Measurements from ENCODE around the gene PPP1R14C.
A peak's percentile ranks its signal among the peaks of the same experiment; 100 is the strongest.

Gene PPP1R14C

DNA sequence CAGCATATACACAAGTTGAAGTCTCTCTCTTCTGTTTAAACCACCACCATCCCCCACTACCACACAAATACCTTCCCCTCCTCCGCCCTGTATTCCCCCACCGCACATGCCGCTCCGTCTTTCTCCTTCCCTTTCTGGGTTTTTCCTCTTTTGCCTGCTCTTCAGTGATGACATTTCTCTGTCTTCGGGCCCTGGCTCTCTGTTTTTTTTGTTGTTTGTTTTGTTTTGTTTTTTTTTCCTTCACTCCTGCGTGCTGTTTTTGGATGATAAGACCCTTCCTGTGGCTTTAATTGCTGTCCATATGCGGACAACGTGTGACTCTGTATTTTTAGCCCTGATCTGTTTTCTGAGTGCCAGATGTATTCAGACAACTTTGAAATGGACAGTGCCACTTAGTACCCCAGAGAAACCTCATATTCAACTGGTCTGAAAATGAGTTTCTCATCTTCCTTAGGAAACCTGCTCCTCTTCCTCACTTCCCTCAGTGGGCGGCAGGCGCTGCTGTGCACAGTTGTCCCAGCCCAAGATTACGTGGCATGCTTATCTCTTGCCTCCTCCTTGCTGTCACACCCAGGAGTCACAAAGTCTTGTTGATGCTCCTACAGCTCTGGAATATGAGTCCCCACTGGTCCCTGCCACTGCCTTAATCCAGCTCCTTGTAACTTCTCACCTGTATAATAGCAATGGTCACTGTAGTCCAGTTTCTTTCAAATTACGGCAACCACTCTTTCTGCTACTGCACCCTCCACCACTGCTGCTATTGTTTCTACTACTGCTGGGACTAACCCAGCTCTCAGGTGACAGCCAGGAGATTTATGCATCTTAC, 8.2 kb downstream of the PPP1R14C start:
- Histone ChIP-seq H3K27ac (ENCODE audit: low read depth, low read length) (no peak overlapping the region), H3K4me1 (ENCODE audit: insufficient read depth, low read length) (no peaks in the 10 kb centered on the region), H3K4me3 (ENCODE audit: low read depth in 1 of 2, low read length in 2 of 2) (no peak overlapping the region), H3K27me3 (ENCODE audit: control insufficient read depth in 1 of 2, insufficient read depth in 2 of 2, low read length in 2 of 2) (peaks cover 0 to 13% of the 10 kb centered on the region in 2 donors), H3K9me3 (ENCODE audit: low read length) (no peaks in the 10 kb centered on the region), H3K36me3 (ENCODE audit: insufficient read depth, low read length) (no peaks in the 10 kb centered on the region), H3K9ac (ENCODE audit: low read length) (no peak overlapping the region)

- Histone ChIP-seq H3K4me3 (ENCODE audit: low read depth in 1 of 2, low read length in 2 of 2) (no peak overlapping the region), H3K36me3 (ENCODE audit: insufficient read depth, low read length) (no peaks in the 10 kb centered on the region), H3K4me1 (ENCODE audit: insufficient read depth, low read length) (no peaks in the 10 kb centered on the region), H3K27me3 (ENCODE audit: control insufficient read depth in 1 of 2, insufficient read depth in 2 of 2, low read length in 2 of 2) (peaks cover 0 to 5% of the 10 kb centered on the region in 2 donors), H3K9me3 (ENCODE audit: low read length) (no peaks in the 10 kb centered on the region), H3K9ac (ENCODE audit: low read length) (no peak overlapping the region), H3K27ac (ENCODE audit: low read depth, low read length) (no peak overlapping the region)
Measured at GRCh38 chr6:150152891-150153876, 10.3 kb downstream of the PPP1R14C start.

- Histone ChIP-seq H3K27ac (ENCODE audit: low read depth, low read length) (no peak overlapping the region), H3K4me1 (ENCODE audit: insufficient read depth, low read length) (no peaks in the 10 kb centered on the region), H3K9ac (ENCODE audit: low read length) (no peak overlapping the region), H3K9me3 (ENCODE audit: low read length) (no peaks in the 10 kb centered on the region), H3K4me3 (ENCODE audit: low read depth in 1 of 2, low read length in 2 of 2) (no peak overlapping the region), H3K36me3 (ENCODE audit: insufficient read depth, low read length) (no peaks in the 10 kb centered on the region), H3K27me3 (ENCODE audit: control insufficient read depth in 1 of 2, insufficient read depth in 2 of 2, low read length in 2 of 2) (peaks cover 0 to 5% of the 10 kb centered on the region in 2 donors)
Measured at GRCh38 chr6:150153905-150154492, 11.2 kb downstream of the PPP1R14C start.

DNA sequence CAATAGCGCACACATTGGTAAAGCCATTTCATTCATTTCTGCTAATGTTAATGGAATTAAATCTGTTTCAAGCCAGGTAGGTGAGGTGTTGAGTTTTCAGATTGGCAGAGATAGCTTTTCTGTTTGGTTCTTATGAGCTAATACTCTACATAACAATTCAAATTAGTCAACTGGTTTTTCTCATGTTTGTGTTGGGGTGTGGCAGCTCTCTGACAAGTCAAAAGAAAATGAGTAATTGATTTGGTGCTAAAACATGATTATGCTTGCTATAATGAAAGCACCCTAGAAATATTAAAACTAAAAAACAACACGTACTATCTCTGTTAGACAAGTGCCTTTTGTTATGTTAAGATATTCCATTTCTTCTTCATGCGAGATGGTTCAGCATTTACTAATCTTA, 13.6 kb downstream of the PPP1R14C start:
- Histone ChIP-seq H3K27ac (ENCODE audit: low read depth, low read length) (no peak overlapping the region), H3K9ac (ENCODE audit: low read length) (no peak overlapping the region), H3K36me3 (ENCODE audit: insufficient read depth, low read length) (no peaks in the 10 kb centered on the region), H3K27me3 (ENCODE audit: control insufficient read depth in 1 of 2, insufficient read depth in 2 of 2, low read length in 2 of 2) (no peaks in the 10 kb centered on the region), H3K4me1 (ENCODE audit: insufficient read depth, low read length) (no peaks in the 10 kb centered on the region), H3K9me3 (ENCODE audit: low read length) (no peaks in the 10 kb centered on the region), H3K4me3 (ENCODE audit: low read depth in 1 of 2, low read length in 2 of 2) (no peak overlapping the region)

DNA sequence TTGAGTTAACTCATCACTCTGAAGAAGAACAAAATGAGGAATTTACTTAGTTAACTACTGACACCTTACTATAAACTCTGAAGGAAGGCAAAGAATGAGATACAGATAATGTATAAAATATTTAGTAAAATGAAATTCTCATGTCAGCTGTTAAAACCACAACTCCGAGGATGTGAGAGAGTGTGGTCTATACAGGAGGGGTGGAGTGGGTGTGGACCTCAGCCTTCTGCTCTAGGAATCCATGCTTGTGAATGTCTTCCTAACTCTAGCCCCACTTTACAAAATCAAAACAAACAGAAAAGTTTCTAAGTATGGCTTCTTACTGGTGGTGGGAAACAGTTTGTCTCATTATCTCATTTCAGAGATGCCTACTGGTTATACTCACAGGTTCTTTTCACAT, 14.2 kb downstream of the PPP1R14C start:
- no peaks in the 10 kb centered on the region for H3K4me1 ChIP-seq (ENCODE audit: insufficient read depth, low read length)
- no peaks in the 10 kb centered on the region for H3K9me3 ChIP-seq (ENCODE audit: low read length)
- no peak overlapping the region for H3K27ac ChIP-seq (ENCODE audit: low read depth, low read length)
- no peak overlapping the region for H3K9ac ChIP-seq (ENCODE audit: low read length)
- H3K27me3 ChIP-seq (ENCODE audit: control insufficient read depth in 1 of 2, insufficient read depth in 2 of 2, low read length in 2 of 2), result no peaks in the 10 kb centered on the region
- no peak overlapping the region for H3K4me3 ChIP-seq (ENCODE audit: low read depth in 1 of 2, low read length in 2 of 2)
- H3K36me3 ChIP-seq (ENCODE audit: insufficient read depth, low read length), result no peaks in the 10 kb centered on the region

- Histone ChIP-seq H3K9ac (ENCODE audit: low read length) (no peak overlapping the region), H3K4me3 (ENCODE audit: low read depth in 1 of 2, low read length in 2 of 2) (no peak overlapping the region), H3K4me1 (ENCODE audit: insufficient read depth, low read length) (peaks cover 1% of the 10 kb centered on the region), H3K9me3 (ENCODE audit: low read length) (no peaks in the 10 kb centered on the region), H3K27ac (ENCODE audit: low read depth, low read length) (no peak overlapping the region), H3K36me3 (ENCODE audit: insufficient read depth, low read length) (no peaks in the 10 kb centered on the region), H3K27me3 (ENCODE audit: control insufficient read depth in 1 of 2, insufficient read depth in 2 of 2, low read length in 2 of 2) (no peaks in the 10 kb centered on the region)
Measured at GRCh38 chr6:150159757-150160156, 16.9 kb downstream of the PPP1R14C start.

GRCh38 chr6:150163970-150164369, 21.1 kb downstream of the PPP1R14C start:
- Histone ChIP-seq H3K27ac (ENCODE audit: low read depth, low read length) (no peak overlapping the region), H3K9ac (ENCODE audit: low read length) (no peak overlapping the region), H3K27me3 (ENCODE audit: control insufficient read depth in 1 of 2, insufficient read depth in 2 of 2, low read length in 2 of 2) (no peaks in the 10 kb centered on the region), H3K36me3 (ENCODE audit: insufficient read depth, low read length) (no peaks in the 10 kb centered on the region), H3K4me3 (ENCODE audit: low read depth in 1 of 2, low read length in 2 of 2) (no peak overlapping the region), H3K4me1 (ENCODE audit: insufficient read depth, low read length) (peaks cover 10% of the 10 kb centered on the region), H3K9me3 (ENCODE audit: low read length) (no peaks in the 10 kb centered on the region)

DNA sequence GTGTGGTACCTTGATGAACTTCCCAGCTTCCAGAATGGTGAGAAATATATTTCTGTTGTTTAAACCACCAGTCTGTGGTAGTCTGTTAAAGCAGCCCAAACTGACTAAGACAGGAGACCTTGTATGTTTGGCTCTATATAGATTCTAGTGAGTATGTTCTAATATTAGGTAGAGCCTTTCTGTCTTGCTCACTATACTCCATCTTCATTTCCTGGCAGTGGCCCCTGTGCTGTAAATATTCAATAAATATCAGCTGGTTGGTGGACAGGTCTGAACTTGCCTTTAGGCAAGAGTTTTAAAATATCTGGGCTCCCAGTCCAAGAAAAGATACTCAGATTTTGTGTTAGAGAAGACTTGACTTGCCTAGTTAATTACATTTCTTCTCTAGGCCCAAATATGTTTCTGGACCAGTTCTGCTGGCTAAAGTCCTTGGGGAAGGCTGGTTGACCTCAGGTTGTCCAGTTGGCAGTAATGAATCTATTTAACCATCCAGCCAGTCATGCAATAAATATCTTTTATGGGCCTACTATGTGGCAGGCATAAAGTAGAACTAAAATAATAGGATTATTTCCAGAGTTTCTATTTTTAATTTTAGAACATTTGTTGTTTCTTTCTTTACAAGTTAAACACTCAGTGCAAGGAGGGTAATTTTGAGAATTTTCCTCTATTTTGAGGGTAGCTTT, 22.3 kb downstream of the PPP1R14C start:
- no peak overlapping the region for H3K9ac ChIP-seq (ENCODE audit: low read length)
- no peak overlapping the region for H3K4me3 ChIP-seq (ENCODE audit: low read depth in 1 of 2, low read length in 2 of 2)
- peak overlapping the region; percentile 57 for H3K27ac ChIP-seq (ENCODE audit: low read depth, low read length)
- H3K27me3 ChIP-seq (ENCODE audit: control insufficient read depth in 1 of 2, insufficient read depth in 2 of 2, low read length in 2 of 2), result no peaks in the 10 kb centered on the region
- no peaks in the 10 kb centered on the region for H3K9me3 ChIP-seq (ENCODE audit: low read length)
- H3K36me3 ChIP-seq (ENCODE audit: insufficient read depth, low read length), result no peaks in the 10 kb centered on the region
- peaks cover 10% of the 10 kb centered on the region for H3K4me1 ChIP-seq (ENCODE audit: insufficient read depth, low read length)

- peaks cover 10% of the 10 kb centered on the region for H3K4me1 ChIP-seq (ENCODE audit: insufficient read depth, low read length)
- H3K27ac ChIP-seq (ENCODE audit: low read depth, low read length), result no peak overlapping the region
- H3K36me3 ChIP-seq (ENCODE audit: insufficient read depth, low read length), result no peaks in the 10 kb centered on the region
Measured at GRCh38 chr6:150167479-150167873, 24.6 kb downstream of the PPP1R14C start.

DNA sequence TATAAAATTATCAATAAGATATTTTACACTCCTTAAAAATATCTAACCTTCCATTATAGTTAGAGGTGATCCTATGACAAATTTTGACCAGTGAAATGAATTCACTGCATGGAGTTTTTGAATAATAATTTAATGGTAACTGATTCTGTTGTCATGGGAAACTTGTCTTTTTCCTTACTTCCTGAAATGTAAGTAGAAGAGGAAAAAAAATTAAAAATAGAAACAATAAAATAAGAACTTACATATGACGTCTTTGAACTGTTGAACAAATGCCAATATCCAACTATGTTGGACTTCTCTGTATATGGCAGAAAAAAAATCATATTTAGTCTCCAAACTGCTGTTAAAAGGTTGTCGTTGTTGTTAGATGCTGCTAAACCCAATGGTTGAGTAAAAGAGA, 26.3 kb downstream of the PPP1R14C start:
- Histone ChIP-seq H3K27me3 (ENCODE audit: control insufficient read depth in 1 of 2, insufficient read depth in 2 of 2, low read length in 2 of 2) (no peaks in the 10 kb centered on the region), H3K27ac (ENCODE audit: low read depth, low read length) (no peak overlapping the region), H3K4me1 (ENCODE audit: insufficient read depth, low read length) (peaks cover 10% of the 10 kb centered on the region), H3K9me3 (ENCODE audit: low read length) (no peaks in the 10 kb centered on the region), H3K36me3 (ENCODE audit: insufficient read depth, low read length) (no peaks in the 10 kb centered on the region), H3K4me3 (ENCODE audit: low read depth in 1 of 2, low read length in 2 of 2) (no peak overlapping the region), H3K9ac (ENCODE audit: low read length) (no peak overlapping the region)

More at GRCh38 chr6:150167479-150167873, 24.6 kb downstream of the PPP1R14C start:
- H3K9ac ChIP-seq (ENCODE audit: low read length), result no peak overlapping the region
- no peaks in the 10 kb centered on the region for H3K9me3 ChIP-seq (ENCODE audit: low read length)
- no peaks in the 10 kb centered on the region for H3K27me3 ChIP-seq (ENCODE audit: control insufficient read depth in 1 of 2, insufficient read depth in 2 of 2, low read length in 2 of 2)
- no peak overlapping the region for H3K4me3 ChIP-seq (ENCODE audit: low read depth in 1 of 2, low read length in 2 of 2)

DNA sequence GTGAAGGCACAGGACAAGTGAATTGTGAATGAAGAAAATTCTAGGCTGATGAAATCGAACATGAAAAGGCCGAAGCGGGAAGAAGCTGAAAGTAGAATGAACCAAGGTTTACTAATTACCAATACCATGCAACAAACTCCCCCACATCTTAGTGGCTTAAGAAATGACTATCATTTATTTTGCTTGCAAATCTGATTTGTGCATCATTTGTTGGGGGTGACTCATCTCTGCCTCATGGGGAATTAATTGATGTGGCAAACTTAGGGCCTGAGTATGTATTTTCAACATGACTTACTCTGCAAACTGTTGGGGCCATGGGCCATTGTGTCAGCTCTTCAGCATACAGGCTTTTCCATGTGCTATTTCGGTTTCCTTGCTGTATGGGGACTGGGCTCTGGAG, 26.8 kb downstream of the PPP1R14C start:
- H3K4me3 ChIP-seq (ENCODE audit: low read depth in 1 of 2, low read length in 2 of 2), result no peak overlapping the region
- peaks cover 10% of the 10 kb centered on the region for H3K4me1 ChIP-seq (ENCODE audit: insufficient read depth, low read length)
- H3K9me3 ChIP-seq (ENCODE audit: low read length), result no peaks in the 10 kb centered on the region
- H3K27ac ChIP-seq (ENCODE audit: low read depth, low read length), result no peak overlapping the region
- H3K27me3 ChIP-seq (ENCODE audit: control insufficient read depth in 1 of 2, insufficient read depth in 2 of 2, low read length in 2 of 2), result no peaks in the 10 kb centered on the region
- H3K9ac ChIP-seq (ENCODE audit: low read length), result no peak overlapping the region
- H3K36me3 ChIP-seq (ENCODE audit: insufficient read depth, low read length), result no peaks in the 10 kb centered on the region
